ENCODE data around the gene ZSWIM6.
"Not testable (repeated sequence)": the region's sequence is repeated elsewhere in the genome, so short reads cannot be mapped to it uniquely, and the experiment has no call there.

- TF ChIP-seq POLR2A, CTCF (IDR thresholded peaks at IDR 0.05): not testable (repeated sequence)
Measured at GRCh38 chr5:61421262-61421661, 89.2 kb downstream of the ZSWIM6 start.

Measured in heart left ventricle (tissue), 13 donors.